Psoas muscle (tissue), 8 donors: ENCODE results near the gene PRKCH. TPM values are rescaled to one million over a fixed set of nuclear protein-coding genes. Genes with fewer than 3 reads are reported as not detected.
A peak's percentile ranks its signal among the peaks of the same experiment; 100 is the strongest.

Source experiments
- ATAC-seq, 4 donors: fragments of 200-7000 bp; cut with Tn5 transposase; one replicate each; pipeline ENCODE4 v1.9.1; 2020; ENCODE audit warnings: moderate library complexity in 3 of 4, mild to moderate bottlenecking in 2 of 4
- DNase-seq, 2 donors: peaks; one replicate each; pipeline ENCODE4 v3.0.0-alpha.2; 2020
- H3K27ac ChIP-seq: fragments of 200-600 bp; one replicate; pipeline ENCODE4 v1.8.0; 2022
- H3K27me3 ChIP-seq, 3 donors: fragments of 200-600 bp in 1 of 3; one replicate each; pipeline versions ENCODE4 v1.6.1 to v1.8.0; 2013 to 2022; ENCODE audit warnings: low read length in 2 of 3, mild to moderate bottlenecking in 2 of 3, moderate library complexity in 1 of 3; ENCODE audit not compliant: insufficient read depth in 3 of 3
- H3K36me3 ChIP-seq, 2 donors: fragments of 200-600 bp in 1 of 2; one replicate each; pipeline versions ENCODE4 v1.6.1 to v1.8.0; 2013 to 2022; ENCODE audit warnings: low read depth in 1 of 2, mild to moderate bottlenecking in 1 of 2, moderate library complexity in 1 of 2; ENCODE audit not compliant: insufficient read depth in 1 of 2
- H3K4me1 ChIP-seq: fragments of 200-600 bp; one replicate; pipeline ENCODE4 v1.8.0; 2022
- H3K4me3 ChIP-seq: fragments of 200-600 bp; one replicate; pipeline ENCODE4 v1.8.0; 2022; ENCODE audit warnings: mild to moderate bottlenecking
- H3K9me3 ChIP-seq: fragments of 200-600 bp; one replicate; pipeline ENCODE4 v1.8.0; 2022
- WGBS, 3 donors: extraction: QIAGEN DNeasy Blood & Tissue Kit; methylation state at CpG; one replicate each; pipeline versions ENCODE4 v1.1.6 to v1.1.7; 2013; 5-methylcytosine and 5-hydroxymethylcytosine counted together
- intact Hi-C, 2 donors: fragments of 100-400 bp; cut with DNase I; formaldehyde crosslinking; loops; one replicate each; pipeline versions ENCODE4 v1.11.0 to v1.14.2; 2022
- polyA plus RNA-seq, 3 donors: library from polyadenylated mRNA; stranded (reverse); fragments of 200-250 nt; gene quantifications; one replicate each; pipeline ENCODE4 v1.2.3, GENCODE V29; 2013
- total RNA-seq, 4 donors: library from RNA; stranded (reverse); fragmentation: NEBNext Ultra II Directional in 2 of 4; extraction: Animal tissue kit (Norgen Biotek cat#: 25700) in 2 of 4; gene quantifications; one replicate each; pipeline versions ENCODE4 v1.2.1 to v1.2.4, GENCODE V29; 2021 to 2023
- TF ChIP-seq, protein P1 (sequence below): fragments of 200-600 bp; IDR thresholded peaks from one replicate; pipeline ENCODE4 v1.8.0; 2022; ENCODE audit warnings: antibody characterized with exemption
- donor health status: healthy with polysubstance abuse.
- donor health status: DM: no; HTN: no; CAD: no; lungs with moderate emphysema.
- donor health status: Bipolar disorder and iron deficiency.
- donor health status: healthy.
- donor health status: DM: yes; HTN: yes; CAD: no.
- donor health status: DM: no; HTN: no; CAD: no.
- donor health status: DM: no; HTN: no; CAD: no.
- donor health status: DM: yes; HTN: yes; CAD: no.

The PRKCH gene
- total and polyA plus RNA-seq, 7 donors = 5.9 to 17.9 (median 11.1) TPM

DNA sequence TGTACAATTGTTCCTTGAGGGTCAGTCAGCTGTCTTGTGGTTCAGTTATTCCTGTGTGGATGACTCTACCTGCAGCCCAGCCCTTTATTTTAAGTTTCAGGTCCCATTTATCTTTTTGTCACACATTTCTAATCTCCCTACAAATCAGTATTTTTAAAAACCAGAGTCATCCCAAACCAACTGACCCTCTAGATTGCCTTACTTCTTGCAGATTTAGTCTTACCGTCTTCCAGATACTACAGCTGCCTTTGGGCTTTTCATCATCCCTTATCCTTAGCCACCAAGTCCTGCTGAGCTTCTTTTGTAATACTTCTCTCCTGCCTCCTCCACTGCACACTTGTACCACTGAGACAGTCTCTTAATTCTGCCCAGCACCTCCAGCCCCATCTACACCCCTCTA, 54.9 kb downstream of the PRKCH start:
- 90 to 95% (median 94%) methylated on average over 1 of the region's 1 CpG for WGBS, 3 donors
- TF ChIP-seq, protein P1, sequence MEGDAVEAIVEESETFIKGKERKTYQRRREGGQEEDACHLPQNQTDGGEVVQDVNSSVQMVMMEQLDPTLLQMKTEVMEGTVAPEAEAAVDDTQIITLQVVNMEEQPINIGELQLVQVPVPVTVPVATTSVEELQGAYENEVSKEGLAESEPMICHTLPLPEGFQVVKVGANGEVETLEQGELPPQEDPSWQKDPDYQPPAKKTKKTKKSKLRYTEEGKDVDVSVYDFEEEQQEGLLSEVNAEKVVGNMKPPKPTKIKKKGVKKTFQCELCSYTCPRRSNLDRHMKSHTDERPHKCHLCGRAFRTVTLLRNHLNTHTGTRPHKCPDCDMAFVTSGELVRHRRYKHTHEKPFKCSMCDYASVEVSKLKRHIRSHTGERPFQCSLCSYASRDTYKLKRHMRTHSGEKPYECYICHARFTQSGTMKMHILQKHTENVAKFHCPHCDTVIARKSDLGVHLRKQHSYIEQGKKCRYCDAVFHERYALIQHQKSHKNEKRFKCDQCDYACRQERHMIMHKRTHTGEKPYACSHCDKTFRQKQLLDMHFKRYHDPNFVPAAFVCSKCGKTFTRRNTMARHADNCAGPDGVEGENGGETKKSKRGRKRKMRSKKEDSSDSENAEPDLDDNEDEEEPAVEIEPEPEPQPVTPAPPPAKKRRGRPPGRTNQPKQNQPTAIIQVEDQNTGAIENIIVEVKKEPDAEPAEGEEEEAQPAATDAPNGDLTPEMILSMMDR = no peak

DNA sequence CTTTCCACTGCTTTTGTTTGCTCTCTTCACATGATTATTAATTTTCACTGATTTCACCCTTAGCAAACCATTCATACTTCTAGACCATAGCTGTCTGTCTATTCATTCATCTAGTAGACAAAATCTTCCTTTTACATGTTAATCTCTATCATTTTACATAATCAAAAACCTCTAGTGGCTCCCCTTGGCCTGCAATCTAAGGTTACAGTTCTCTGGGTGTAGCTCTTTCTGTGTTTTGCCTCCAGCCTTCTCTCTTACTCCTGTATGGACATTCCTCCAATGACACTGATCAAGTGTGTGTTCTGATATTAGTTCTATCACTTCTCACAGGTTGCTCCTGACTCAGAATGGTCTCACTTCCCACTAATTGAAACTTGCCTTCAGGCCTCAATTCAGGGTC, 56.4 kb downstream of the PRKCH start:
- H3K27ac ChIP-seq = no peak overlapping the region
- no peak overlapping the region for H3K4me3 ChIP-seq
- ATAC-seq (no peak), DNase-seq (no peak)
- H3K4me1 ChIP-seq = peaks cover 10% of the 10 kb centered on the region
- H3K36me3 ChIP-seq = no peaks in the 10 kb centered on the region
- intact Hi-C loops = no loop called here
- no peaks in the 10 kb centered on the region for H3K27me3 ChIP-seq
- peaks cover 8% of the 10 kb centered on the region for H3K9me3 ChIP-seq
- TF ChIP-seq, protein P1 = no peak

More for the DNA sequence above, 54.9 kb downstream of the PRKCH start:
- no peak overlapping the region for H3K4me3 ChIP-seq
- DNase-seq (no peak), ATAC-seq (no peak)
- no peaks in the 10 kb centered on the region for H3K27me3 ChIP-seq
- no peak overlapping the region for H3K27ac ChIP-seq
- peaks cover 8% of the 10 kb centered on the region for H3K9me3 ChIP-seq
- no peaks in the 10 kb centered on the region for H3K4me1 ChIP-seq
- no peaks in the 10 kb centered on the region for H3K36me3 ChIP-seq
- intact Hi-C loops = no loop called here

DNA sequence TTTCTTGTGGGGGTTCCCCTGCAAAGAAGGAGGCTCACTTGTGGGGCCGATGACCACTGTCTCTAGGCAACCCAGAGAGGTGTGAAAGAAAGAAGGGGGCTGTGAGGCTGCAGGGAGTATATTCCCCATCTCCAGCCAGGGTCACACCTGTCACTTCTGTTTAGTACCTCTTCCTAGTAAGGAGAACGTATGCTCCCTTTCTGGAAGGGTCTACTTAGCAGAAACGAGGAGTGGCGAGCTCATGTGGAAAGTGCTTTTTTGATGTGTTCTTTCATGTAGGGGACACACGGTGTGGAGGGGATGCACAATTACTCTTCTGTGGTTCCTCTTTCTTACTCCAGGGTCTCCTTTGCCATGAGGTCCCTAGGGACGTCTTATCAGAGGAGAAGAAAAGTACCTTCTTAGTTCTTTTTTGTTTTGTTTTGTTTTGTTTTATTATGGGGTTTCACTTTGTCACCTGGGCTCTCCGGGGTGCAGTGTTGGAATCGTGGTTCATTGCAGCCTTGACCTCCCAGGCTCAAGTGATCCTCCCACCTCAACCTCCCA, 58.3 kb downstream of the PRKCH start:
- H3K4me1 ChIP-seq = peaks cover 15% of the 10 kb centered on the region
- H3K9me3 ChIP-seq = no peaks in the 10 kb centered on the region
- TF ChIP-seq, protein P1 = no peak
- ATAC-seq (no peak), DNase-seq (no peak)
- H3K27me3 ChIP-seq = no peaks in the 10 kb centered on the region
- no peaks in the 10 kb centered on the region for H3K36me3 ChIP-seq
- intact Hi-C loops = no loop called here
- H3K4me3 ChIP-seq = no peak overlapping the region
- no peak overlapping the region for H3K27ac ChIP-seq
- 85 to 88% (median 86%) methylated on average over 8 of the region's 8 CpGs for WGBS, 3 donors

DNA sequence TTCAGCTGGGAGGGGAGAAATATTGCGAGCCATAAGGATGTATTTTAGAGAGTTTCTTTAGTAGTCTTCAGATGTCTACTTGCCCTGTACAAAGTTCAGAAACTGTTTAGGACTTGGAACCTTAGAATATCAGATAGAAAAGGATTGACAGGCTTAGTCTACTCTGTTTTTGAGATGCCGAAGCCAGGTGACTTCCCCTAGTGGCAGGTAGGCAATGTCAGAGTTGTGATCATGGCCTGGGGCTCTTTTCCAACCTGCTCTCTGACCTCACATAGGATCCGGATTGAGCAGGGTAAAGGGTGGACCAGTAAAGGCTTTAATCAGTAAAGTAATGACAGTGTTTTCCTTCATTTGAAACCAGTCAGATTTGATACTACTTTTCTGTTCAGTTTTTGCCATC, 59.6 kb downstream of the PRKCH start:
- no peak for ATAC-seq
- Histone ChIP-seq H3K9me3 (no peaks in the 10 kb centered on the region), H3K36me3 (no peaks in the 10 kb centered on the region), H3K27ac (no peak overlapping the region), H3K27me3 (no peaks in the 10 kb centered on the region), H3K4me1 (peaks cover 20% of the 10 kb centered on the region), H3K4me3 (no peak overlapping the region)
- TF ChIP-seq, protein P1 = no peak
- intact Hi-C loops = no loop called here
- 90 to 94% (median 90%) methylated on average over 3 of the region's 3 CpGs for WGBS, 3 donors
- no peak for DNase-seq

DNA sequence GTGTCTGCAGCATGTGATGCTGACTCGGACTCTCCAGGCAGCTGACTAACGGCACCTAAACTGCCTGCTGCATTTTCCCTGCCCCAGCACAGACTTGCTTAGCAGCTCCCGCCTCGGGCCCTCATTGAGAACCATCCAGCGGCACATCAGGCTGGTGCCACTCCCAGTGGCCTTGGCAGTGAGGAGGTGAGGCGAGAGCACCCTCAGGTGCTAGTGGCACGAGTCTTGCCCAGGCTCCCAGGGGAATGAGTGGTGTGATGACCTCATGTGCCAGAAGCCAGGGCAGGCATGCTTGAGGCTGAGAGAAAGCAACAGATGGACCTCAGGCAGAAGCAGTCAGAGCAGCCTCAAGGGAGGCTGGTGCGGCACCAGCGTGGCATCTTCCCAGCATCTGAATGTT, 60.2 kb downstream of the PRKCH start:
- ATAC-seq (peak; percentile 56 to 67 (median 63)), DNase-seq (no peak)
- H3K9me3 ChIP-seq = no peaks in the 10 kb centered on the region
- no peaks in the 10 kb centered on the region for H3K27me3 ChIP-seq
- TF ChIP-seq, protein P1 = no peak
- no peak overlapping the region for H3K27ac ChIP-seq
- WGBS, 3 donors = 56 to 67% (median 56%) methylated on average over 9 of the region's 9 CpGs
- no peak overlapping the region for H3K4me3 ChIP-seq
- H3K36me3 ChIP-seq = no peaks in the 10 kb centered on the region
- intact Hi-C loops = no loop called here
- peaks cover 25% of the 10 kb centered on the region for H3K4me1 ChIP-seq
